Stimulated activated CD8-positive, alpha-beta memory T cell treated with anti-CD3 and anti-CD28 coated beads, Interleukin-12 subunit alpha, Interleukin-12 subunit beta, amount 100 ng/mL, for 1 hour (primary cell): ENCODE results near the gene COG5.

Experiments
- DNase-seq: peaks from one replicate; pipeline ENCODE4 v3.0.0-alpha.2; 2020; ENCODE audit warnings: low read depth

COG5 gene

GRCh38 chr7:107463139-107464078, 100.3 kb downstream of the COG5 start:
- DNase-seq = peak; percentile 18

DNA sequence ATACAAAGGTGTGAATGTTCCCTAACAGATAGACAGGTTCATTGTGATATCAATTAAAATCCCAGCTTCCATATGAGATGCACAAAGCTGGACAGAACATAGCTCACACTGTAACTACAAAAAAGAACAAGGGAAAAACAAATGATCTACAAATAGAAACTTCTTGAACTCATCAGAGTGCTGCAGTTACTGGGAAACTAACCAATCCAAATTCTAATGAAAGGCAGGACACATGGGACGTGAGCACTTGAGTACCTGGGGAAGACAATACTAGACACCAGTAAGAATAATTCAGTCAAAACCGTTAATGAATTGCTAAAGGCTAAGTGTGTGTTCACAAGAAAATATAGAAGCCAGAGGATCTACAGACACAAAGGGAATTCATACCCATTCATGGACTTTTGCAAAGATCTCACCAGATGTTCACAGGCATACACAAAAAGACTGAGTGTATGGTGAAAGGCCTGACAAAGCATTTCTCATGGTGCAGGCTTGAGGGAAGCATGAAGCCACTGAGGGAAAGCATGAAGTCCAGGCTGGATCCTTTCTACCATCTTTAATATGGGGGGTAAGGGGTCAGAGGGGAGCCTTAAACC, 101.7 kb downstream of the COG5 start:
- no peak for DNase-seq

GRCh38 chr7:107453388-107453787, 110.3 kb downstream of the COG5 start:
- no peak for DNase-seq

DNA sequence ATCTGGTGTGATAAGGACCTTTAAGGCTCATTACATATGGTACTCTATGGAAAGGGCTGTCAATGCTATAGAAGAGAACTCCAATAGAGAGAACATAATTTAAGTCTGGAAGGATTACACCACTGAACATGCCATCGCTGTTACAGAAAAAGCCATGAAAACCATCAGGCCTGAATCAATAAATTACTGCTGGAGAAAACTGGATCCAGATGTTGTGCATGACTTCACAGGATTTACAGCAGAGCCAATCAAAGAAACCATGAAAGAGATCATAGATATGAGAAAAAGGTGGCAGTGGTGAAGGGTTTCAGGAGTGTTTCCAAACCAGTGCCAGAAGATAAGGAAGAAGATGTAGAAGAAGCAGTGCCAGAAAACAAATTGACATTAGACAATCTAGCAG, 112.8 kb downstream of the COG5 start:
- DNase-seq = no peak

- no peak for DNase-seq
These were observed 116.7 kb downstream of the COG5 start for GRCh38 chr7:107446988-107447387.

- no peak for DNase-seq
These were observed 117.2 kb downstream of the COG5 start for GRCh38 chr7:107446531-107446930.

GRCh38 chr7:107442678-107443077, 121.0 kb downstream of the COG5 start:
- DNase-seq = no peak

DNA sequence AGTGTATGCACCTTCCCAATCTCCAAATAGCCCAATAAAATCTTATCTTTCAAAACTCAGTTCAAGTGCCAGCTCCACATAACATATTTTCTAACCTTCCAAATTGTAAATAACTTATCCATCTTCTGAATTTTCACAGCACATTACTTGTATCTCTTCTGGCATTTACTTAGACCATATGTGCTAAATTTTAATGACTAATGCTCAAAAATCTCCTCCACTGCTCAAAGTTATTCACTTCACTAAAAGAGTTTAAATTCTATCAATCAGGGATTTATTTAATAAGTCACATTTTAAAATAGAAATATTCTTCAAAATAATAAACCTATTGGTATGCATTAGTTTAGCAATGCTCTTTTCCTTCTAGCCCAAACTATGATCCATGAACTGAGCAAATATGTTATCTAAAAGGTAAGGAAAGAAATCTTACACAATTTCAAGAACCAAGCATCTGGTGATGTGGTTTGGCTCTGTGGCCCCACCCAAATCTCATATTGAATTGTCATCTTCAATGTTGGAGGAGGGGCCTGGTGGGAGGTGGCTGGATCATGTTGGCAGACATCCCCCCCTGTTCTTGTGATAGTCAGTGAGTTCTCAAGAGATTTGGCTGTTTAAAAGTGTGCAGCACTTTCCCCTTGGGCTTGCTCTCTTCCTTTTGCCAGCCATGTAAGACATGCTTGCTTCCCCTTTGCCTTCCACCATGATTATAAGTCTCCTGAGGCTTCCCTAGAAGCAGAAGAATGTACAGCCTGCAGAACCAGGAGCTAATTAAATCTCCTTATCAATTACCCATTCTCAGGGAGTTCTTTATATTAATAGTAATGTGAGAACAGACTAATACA, 121.9 kb downstream of the COG5 start:
- DNase-seq = no peak

DNA sequence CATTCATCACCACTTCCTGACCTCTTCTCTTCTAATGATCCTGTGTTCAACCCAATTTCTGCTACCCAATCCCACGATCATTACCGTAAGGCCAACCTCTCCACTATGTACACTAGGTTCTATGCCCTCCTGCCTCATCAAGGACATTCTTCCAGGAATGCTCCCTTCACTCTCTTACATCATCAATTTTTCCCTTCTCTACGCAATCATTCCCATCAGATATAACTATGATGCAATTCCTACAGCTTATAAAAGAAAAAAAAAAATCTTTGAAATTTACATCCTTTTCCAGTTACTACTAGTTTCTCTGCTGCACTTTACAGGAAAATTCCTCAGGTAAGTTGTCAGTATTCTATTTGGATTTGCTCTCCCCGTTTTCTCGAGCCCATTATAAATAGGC, 124.7 kb downstream of the COG5 start:
- DNase-seq = no peak

GRCh38 chr7:107435749-107436148, 128.0 kb downstream of the COG5 start:
- DNase-seq = no peak

DNA sequence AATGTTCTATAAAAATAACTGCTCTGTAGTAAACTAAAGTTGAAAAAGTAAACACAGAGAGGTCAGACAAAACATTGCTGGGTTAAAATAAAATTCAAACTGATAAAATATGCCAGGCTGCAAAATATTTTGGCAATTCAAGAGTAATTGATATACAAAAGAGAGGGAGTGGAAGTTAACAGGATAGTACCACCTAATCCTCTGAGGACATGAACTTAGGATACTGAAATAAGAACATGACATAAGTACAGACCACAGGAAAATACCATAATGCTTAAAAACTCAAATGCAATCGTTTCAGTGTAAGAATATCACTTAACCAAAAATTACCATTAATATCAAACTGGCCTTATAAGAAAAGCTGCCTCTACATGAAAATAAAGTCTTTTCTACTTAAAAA, 131.5 kb downstream of the COG5 start:
- no peak for DNase-seq

- DNase-seq = no peak
These were observed 133.7 kb downstream of the COG5 start for GRCh38 chr7:107430057-107430456.

- DNase-seq = no peak
These were observed 135.1 kb downstream of the COG5 start for GRCh38 chr7:107428642-107429041.

DNA sequence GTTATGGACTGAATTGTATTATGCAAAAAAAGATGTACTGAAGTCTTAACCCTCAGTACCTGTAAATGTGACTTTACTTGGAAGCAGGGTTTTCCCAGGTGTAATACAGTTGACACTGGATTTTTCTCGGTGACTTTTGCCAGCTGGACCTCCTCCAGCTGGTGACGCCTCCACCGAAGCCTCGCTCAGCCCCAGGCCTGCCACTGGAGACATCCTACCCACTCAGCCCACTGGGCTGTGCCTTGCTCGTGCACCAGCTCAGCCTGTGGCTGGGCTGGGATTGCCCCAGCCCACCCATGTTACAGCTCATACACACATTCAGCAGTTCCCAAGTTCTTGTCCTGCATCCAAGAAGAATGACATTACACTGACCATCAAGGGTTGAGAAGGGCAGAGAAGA, 136.3 kb downstream of the COG5 start:
- no peak for DNase-seq

- no peak for DNase-seq
These were observed 149.5 kb downstream of the COG5 start for GRCh38 chr7:107414198-107414597.

GRCh38 chr7:107408349-107408748, 155.4 kb downstream of the COG5 start:
- no peak for DNase-seq

DNA sequence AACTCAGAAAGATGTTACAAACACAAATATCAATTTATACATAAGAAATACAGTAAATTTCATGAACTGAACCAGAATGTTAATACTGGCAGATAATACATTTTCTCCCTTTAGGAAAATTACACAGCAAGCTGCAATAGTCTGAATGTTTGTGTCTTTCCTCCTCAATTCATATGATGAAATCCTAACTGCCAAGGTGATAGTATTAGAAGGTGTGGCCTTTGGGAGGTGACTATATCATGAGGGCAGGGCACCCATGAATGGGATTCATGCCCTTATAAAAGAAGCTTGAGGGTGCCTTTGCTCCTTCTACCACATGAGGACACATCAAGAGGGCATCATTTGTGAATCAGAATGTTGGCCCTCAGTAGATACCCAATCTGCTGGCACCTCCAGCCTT, 158.2 kb downstream of the COG5 start:
- DNase-seq = no peak

GRCh38 chr7:107404740-107405537, 158.8 kb downstream of the COG5 start:
- DNase-seq = no peak

GRCh38 chr7:107398161-107398560, 165.6 kb downstream of the COG5 start:
- no peak for DNase-seq

GRCh38 chr7:107396990-107397389, 166.7 kb downstream of the COG5 start:
- DNase-seq = no peak

DNA sequence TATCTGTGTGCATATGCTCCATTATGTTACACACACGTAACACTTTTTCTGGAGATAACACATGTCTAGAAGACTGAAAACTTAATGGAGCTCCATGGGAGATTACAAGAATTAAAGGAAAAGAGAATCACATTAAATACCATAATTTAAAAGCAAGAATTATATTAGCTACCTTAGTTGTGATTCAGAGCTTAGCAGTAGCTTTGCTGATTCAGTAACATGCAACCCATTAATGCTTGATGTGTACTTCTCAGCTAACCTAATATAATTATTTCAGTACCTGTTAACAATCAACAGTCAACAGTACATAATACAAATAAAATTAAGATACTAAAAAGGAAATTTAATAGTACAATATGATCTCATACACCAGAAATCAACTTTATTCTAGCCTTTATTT, 167.6 kb downstream of the COG5 start:
- no peak for DNase-seq

DNA sequence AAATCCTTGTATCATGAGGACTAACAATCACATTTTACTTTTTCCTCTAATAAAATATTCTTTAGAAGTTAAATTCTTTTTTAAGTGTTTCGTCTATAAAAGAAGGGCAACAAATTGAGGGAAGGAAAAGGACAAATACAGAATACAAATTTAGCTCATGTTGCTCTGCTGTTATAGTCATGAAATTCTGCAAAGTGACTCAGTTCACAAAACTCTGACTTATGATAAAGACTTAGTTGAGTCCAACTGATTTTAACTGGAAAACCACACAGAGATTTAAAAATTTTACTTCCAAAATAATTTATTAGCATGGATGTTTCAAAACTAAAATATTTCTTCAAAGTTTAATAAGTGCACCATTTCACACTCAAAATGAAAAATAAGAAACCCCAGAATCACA, 168.9 kb downstream of the COG5 start:
- no peak for DNase-seq
